Peyer's patch (tissue), 4 donors: ENCODE measurements around the gene GNAS-AS1. TPM values are rescaled to one million over a fixed set of nuclear protein-coding genes. Genes with fewer than 3 reads are reported as not detected.

Experiments used
- DNase-seq, 3 donors: peaks; one replicate each; pipeline ENCODE4 v3.0.0-alpha.2; 2017 to 2019
- H3K27ac ChIP-seq, 4 donors: fragments of 200-600 bp; sonication (generic); one replicate each; pipeline ENCODE4 v1.5.1; 2016 to 2019
- H3K27me3 ChIP-seq, 2 donors: fragments of 200-600 bp; sonication (generic); one replicate each; pipeline ENCODE4 v1.5.1; 2019
- H3K36me3 ChIP-seq, 3 donors: fragments of 200-600 bp; sonication (generic); one replicate each; pipeline ENCODE4 v1.5.1; 2016 to 2019
- H3K4me1 ChIP-seq, 4 donors: fragments of 200-600 bp; sonication (generic); one replicate each; pipeline ENCODE4 v1.5.1; 2016 to 2019
- H3K4me3 ChIP-seq, 4 donors: fragments of 200-600 bp; sonication (generic); 1 replicate in 3 of 4; 2 replicates in 1 of 4; pipeline ENCODE4 v1.5.1; 2016 to 2019; ENCODE audit warnings: mild to moderate bottlenecking in 1 of 4
- H3K9me3 ChIP-seq, 4 donors: fragments of 200-600 bp; sonication (generic); one replicate each; pipeline ENCODE4 v1.5.1; 2016 to 2019; ENCODE audit warnings: mild to moderate bottlenecking in 1 of 4
- CTCF ChIP-seq, 6 experiments: fragments of 450-650 bp in 4 of 6; fragments of 200-600 bp in 2 of 6; sonication (generic) in 1 of 6; IDR thresholded peaks; one replicate each; pipeline ENCODE4 v1.5.1; 2017 to 2019; ENCODE audit warnings: antibody characterized with exemption in 6 of 6, mild to moderate bottlenecking in 3 of 6, moderate library complexity in 1 of 6
- POLR2A ChIP-seq, 2 donors: fragments of 450-650 bp; IDR thresholded peaks; one replicate each; pipeline ENCODE4 v1.5.1; 2017; ENCODE audit warnings: antibody characterized with exemption in 2 of 2, mild to moderate bottlenecking in 2 of 2, moderate library complexity in 2 of 2
- total RNA-seq, 4 donors: library from RNA; depleted of rRNA; stranded (reverse); fragments of >200 nt; gene quantifications; one replicate each; pipeline ENCODE4 v1.1.0, GENCODE V29; 2016

GNAS-AS1 gene
- total RNA-seq, 4 donors from 2014 or later: 0.67 to 1.3 TPM; not detected in 2

DNA sequence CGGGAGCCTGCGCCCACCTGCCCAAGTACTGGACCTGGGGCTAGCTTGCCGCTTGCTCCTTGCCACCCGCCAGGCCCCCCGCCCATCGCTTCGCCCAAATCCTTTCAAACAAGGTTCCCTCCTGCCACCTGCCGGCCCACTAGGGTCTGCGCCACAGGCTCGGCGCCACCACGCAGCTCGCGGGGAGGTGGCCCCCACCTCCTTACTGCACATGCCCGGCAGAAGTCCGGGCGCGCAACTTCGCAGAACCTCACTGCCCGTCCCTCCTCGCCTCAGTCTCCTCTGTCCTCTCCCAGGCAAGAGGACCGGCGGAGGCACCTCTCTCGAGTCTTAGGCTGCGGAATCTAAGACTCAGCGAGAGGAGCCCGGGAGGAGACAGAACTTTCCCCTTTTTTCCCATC lies 11.2 kb downstream of the GNAS-AS1 start:
- peaks cover 0 to 4% of the 10 kb centered on the region in 2 donors for H3K27me3 ChIP-seq
- H3K4me3 ChIP-seq: peak overlapping the region in 1 of 4 donors; percentile 3

DNA sequence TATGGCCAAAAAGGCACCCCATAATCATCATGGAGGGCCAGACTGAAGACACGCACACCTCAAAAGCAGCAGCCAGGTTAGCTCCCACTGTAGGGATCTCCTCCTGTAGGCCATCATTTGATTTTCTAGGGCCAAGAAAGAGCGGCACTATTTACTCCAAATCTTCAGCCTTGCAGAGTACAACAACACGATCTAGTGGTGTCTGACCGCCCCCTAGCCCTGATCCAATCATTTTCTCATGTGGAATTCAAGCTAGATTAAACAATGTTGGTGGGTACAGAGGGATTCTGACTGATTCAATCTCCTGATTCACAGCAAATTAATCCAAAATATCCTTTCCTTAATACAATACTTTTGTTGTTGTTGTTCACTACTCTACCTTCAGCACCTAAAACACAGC lies 12.5 kb downstream of the GNAS-AS1 start:
- H3K9me3 ChIP-seq: no peaks in the 10 kb centered on the region
- no peaks in the 10 kb centered on the region for H3K4me1 ChIP-seq
- no peak for DNase-seq
- H3K4me3 ChIP-seq: no peak overlapping the region
- H3K27me3 ChIP-seq: peaks cover 0 to 4% of the 10 kb centered on the region in 2 donors
- no peaks in the 10 kb centered on the region for H3K36me3 ChIP-seq
- TF ChIP-seq POLR2A (IDR thresholded peaks at IDR 0.05) (no peak), CTCF (IDR thresholded peaks at IDR 0.05) (no peak)
- H3K27ac ChIP-seq: no peak overlapping the region

More for the DNA sequence above, 11.2 kb downstream of the GNAS-AS1 start:
- Histone ChIP-seq H3K27ac (no peak overlapping the region), H3K4me1 (no peaks in the 10 kb centered on the region), H3K36me3 (no peaks in the 10 kb centered on the region), H3K9me3 (no peaks in the 10 kb centered on the region)
- TF ChIP-seq POLR2A (IDR thresholded peaks at IDR 0.05) (no peak), CTCF (IDR thresholded peaks at IDR 0.05) (peak in 2 of 6 experiments; percentile 5 to 24)
- DNase-seq: no peak

- Histone ChIP-seq H3K9me3 (no peaks in the 10 kb centered on the region), H3K4me3 (no peak overlapping the region), H3K4me1 (no peaks in the 10 kb centered on the region), H3K27me3 (peaks cover 0 to 4% of the 10 kb centered on the region in 2 donors), H3K36me3 (no peaks in the 10 kb centered on the region), H3K27ac (no peak overlapping the region)
- DNase-seq: no peak
- no peak for TF ChIP-seq CTCF (IDR thresholded peaks at IDR 0.05)
- TF ChIP-seq POLR2A (IDR thresholded peaks at IDR 0.05): no peak
Observed at GRCh38 chr20:58837717-58838116, 13.0 kb downstream of the GNAS-AS1 start.

GRCh38 chr20:58836616-58837204 lies 14.0 kb downstream of the GNAS-AS1 start:
- H3K4me1 ChIP-seq: no peaks in the 10 kb centered on the region
- H3K9me3 ChIP-seq: no peaks in the 10 kb centered on the region
- H3K36me3 ChIP-seq: no peaks in the 10 kb centered on the region
- H3K4me3 ChIP-seq: no peak overlapping the region
- no peak overlapping the region for H3K27ac ChIP-seq
- TF ChIP-seq CTCF (IDR thresholded peaks at IDR 0.05) (no peak), POLR2A (IDR thresholded peaks at IDR 0.05) (no peak)
- peaks cover 0 to 4% of the 10 kb centered on the region in 2 donors for H3K27me3 ChIP-seq
- DNase-seq: no peak

GRCh38 chr20:58835231-58835630 lies 15.5 kb downstream of the GNAS-AS1 start:
- TF ChIP-seq POLR2A (IDR thresholded peaks at IDR 0.05) (no peak), CTCF (IDR thresholded peaks at IDR 0.05) (no peak)

More at GRCh38 chr20:58835231-58835630, 15.5 kb downstream of the GNAS-AS1 start:
- Histone ChIP-seq H3K9me3 (no peaks in the 10 kb centered on the region), H3K27me3 (peaks cover 0 to 4% of the 10 kb centered on the region in 2 donors), H3K27ac (no peak overlapping the region), H3K36me3 (no peaks in the 10 kb centered on the region), H3K4me1 (no peaks in the 10 kb centered on the region), H3K4me3 (no peak overlapping the region)
- peak in 1 of 3 donors; percentile 3 for DNase-seq
